Liver (tissue), 9 donors: ENCODE results near the gene CACFD1. TPM values are rescaled to one million over a fixed set of nuclear protein-coding genes. Genes with fewer than 3 reads are reported as not detected.

Experiments used
- DNase-seq: peaks from one replicate; pipeline ENCODE4 v3.0.0-alpha.2; 2017; ENCODE audit warnings: low spot score
- H3K27ac ChIP-seq, 2 donors: one replicate each; pipeline ENCODE4 v1.7.0; 2013; ENCODE audit warnings: inconsistent platforms in 2 of 2, low read length in 2 of 2, control low read depth in 1 of 2, low read depth in 1 of 2, mild to moderate bottlenecking in 1 of 2
- H3K27me3 ChIP-seq, 4 donors: one replicate each; pipeline versions ENCODE4 v1.6.1 to v1.7.0; 2013; ENCODE audit warnings: low read length in 3 of 4, inconsistent platforms in 1 of 4, mild to moderate bottlenecking in 1 of 4, moderate library complexity in 1 of 4; ENCODE audit not compliant: control insufficient read depth in 4 of 4, insufficient read depth in 4 of 4
- H3K36me3 ChIP-seq, 4 donors: one replicate each; pipeline versions ENCODE4 v1.6.1 to v1.7.0; 2013; ENCODE audit warnings: low read length in 3 of 4, mild to moderate bottlenecking in 3 of 4, low read depth in 1 of 4, moderate library complexity in 1 of 4; ENCODE audit not compliant: control insufficient read depth in 4 of 4, insufficient read depth in 3 of 4
- H3K4me1 ChIP-seq, 4 donors: one replicate each; pipeline versions ENCODE4 v1.6.1 to v1.7.0; 2013; ENCODE audit warnings: low read length in 3 of 4, mild to moderate bottlenecking in 3 of 4, moderate library complexity in 1 of 4; ENCODE audit not compliant: control insufficient read depth in 4 of 4, insufficient read depth in 4 of 4
- H3K4me3 ChIP-seq, 3 donors: one replicate each; pipeline versions ENCODE4 v1.6.1 to v1.7.0; 2013; ENCODE audit warnings: low read length in 3 of 3, control low read depth in 1 of 3, low read depth in 1 of 3, mild to moderate bottlenecking in 1 of 3
- H3K9ac ChIP-seq, 2 donors: one replicate each; pipeline ENCODE4 v1.7.0; 2013; ENCODE audit warnings: low read length in 2 of 2, mild to moderate bottlenecking in 2 of 2, moderate library complexity in 2 of 2, control low read depth in 1 of 2, low read depth in 1 of 2
- H3K9me3 ChIP-seq, 4 donors: one replicate each; pipeline versions ENCODE4 v1.6.1 to v1.7.0; 2013; ENCODE audit warnings: low read length in 3 of 4; ENCODE audit not compliant: control insufficient read depth in 4 of 4
- EGR1 ChIP-seq, 2 donors: IDR thresholded peaks; 2 replicates each; pipeline ENCODE4 v1.6.1; 2016 to 2018; ENCODE audit warnings: antibody characterized with exemption in 2 of 2, low read depth in 2 of 2
- FOXA1 ChIP-seq: IDR thresholded peaks from 2 replicates; pipeline ENCODE4 v1.6.1; 2016; ENCODE audit warnings: antibody characterized with exemption
- FOXA2 ChIP-seq: IDR thresholded peaks from 2 replicates; pipeline ENCODE4 v1.6.1; 2016; ENCODE audit warnings: antibody characterized with exemption
- GABPA ChIP-seq, 2 donors: IDR thresholded peaks in 1 of 2; conservative IDR thresholded peaks in 1 of 2; 2 replicates each; pipeline ENCODE4 v1.6.1; 2016; ENCODE audit warnings: antibody characterized with exemption in 2 of 2, mild to moderate bottlenecking in 1 of 2, moderate library complexity in 1 of 2
- HNF4A ChIP-seq, 2 donors: conservative IDR thresholded peaks; 2 replicates each; pipeline ENCODE4 v1.6.1; 2016; ENCODE audit warnings: antibody characterized with exemption in 2 of 2, mild to moderate bottlenecking in 2 of 2
- HNF4G ChIP-seq: IDR thresholded peaks from 2 replicates; pipeline ENCODE4 v1.6.1; 2016; ENCODE audit warnings: antibody characterized with exemption
- JUND ChIP-seq, 2 donors: IDR thresholded peaks; 2 replicates each; pipeline ENCODE4 v1.6.1; 2016; ENCODE audit warnings: antibody characterized with exemption in 2 of 2
- NR2F2 ChIP-seq: IDR thresholded peaks from 2 replicates; pipeline ENCODE4 v1.6.1; 2016; ENCODE audit warnings: antibody characterized with exemption
- RAD21 ChIP-seq, 2 donors: IDR thresholded peaks; 2 replicates each; pipeline ENCODE4 v1.6.1; 2016; ENCODE audit warnings: antibody characterized with exemption in 2 of 2, mild to moderate bottlenecking in 2 of 2
- RXRA ChIP-seq, 2 donors: IDR thresholded peaks; 2 replicates each; pipeline ENCODE4 v1.6.1; 2017 to 2018; ENCODE audit warnings: antibody characterized with exemption in 2 of 2, mild to moderate bottlenecking in 1 of 2
- SP1 ChIP-seq: IDR thresholded peaks from 2 replicates; pipeline ENCODE4 v1.6.1; 2018; ENCODE audit warnings: antibody characterized with exemption, mild to moderate bottlenecking
- TAF1 ChIP-seq: conservative IDR thresholded peaks from 2 replicates; pipeline ENCODE4 v1.6.1; 2016; ENCODE audit warnings: antibody characterized with exemption, mild to moderate bottlenecking
- YY1 ChIP-seq: IDR thresholded peaks from 2 replicates; pipeline ENCODE4 v1.6.1; 2016; ENCODE audit warnings: antibody characterized with exemption, mild to moderate bottlenecking
- WGBS: extraction: QIAGEN DNeasy Blood & Tissue Kit; methylation state at CpG from one replicate; pipeline ENCODE4 v1.1.7; 2013; 5-methylcytosine and 5-hydroxymethylcytosine counted together
- polyA plus RNA-seq, 2 donors: library from polyadenylated mRNA; stranded (reverse) in 1 of 2; unstranded in 1 of 2; fragments of 200-250 nt in 1 of 2; fragments of >200 nt in 1 of 2; fragmentation: Nextera tagmentation in 1 of 2; extraction: Ambion mirVana in 1 of 2; gene quantifications; one replicate each; pipeline versions ENCODE4 v1.2.1 to v1.2.3, GENCODE V29; 2013 to 2015
- total RNA-seq, 2 donors: library from RNA; depleted of rRNA; stranded (reverse); fragments of >200 nt; gene quantifications; one replicate each; pipeline ENCODE4 v1.2.3, GENCODE V29; 2014
- TF ChIP-seq, protein P1 (sequence below): IDR thresholded peaks from 2 replicates; pipeline ENCODE4 v1.6.1; 2016; ENCODE audit warnings: antibody characterized with exemption, mild to moderate bottlenecking
- TF ChIP-seq, protein P2 (sequence below): fragments of 150-350 bp; IDR thresholded peaks from 2 replicates; pipeline ENCODE4 v1.5.1; 2017; ENCODE audit warnings: improper control_type of control experiment, low read depth, low read length; ENCODE audit not compliant: missing input control
- TF ChIP-seq, protein P3 (sequence below): IDR thresholded peaks from 2 replicates; pipeline ENCODE4 v1.6.1; 2016; ENCODE audit warnings: antibody characterized with exemption
- TF ChIP-seq, protein P4 (sequence below): IDR thresholded peaks from 2 replicates; pipeline ENCODE4 v1.6.1; 2016; ENCODE audit warnings: antibody characterized with exemption
- TF ChIP-seq, protein P5 (sequence below): IDR thresholded peaks from 2 replicates; pipeline ENCODE4 v1.6.1; 2016; ENCODE audit warnings: antibody characterized with exemption
- donor health status: healthy.
- donor health status: healthy.
- donor health status: healthy.
- donor health status: healthy.
- donor health status: healthy.

The CACFD1 gene
- total and polyA plus RNA-seq, 4 donors = 10.1 to 34.5 (median 26.4) TPM

DNA sequence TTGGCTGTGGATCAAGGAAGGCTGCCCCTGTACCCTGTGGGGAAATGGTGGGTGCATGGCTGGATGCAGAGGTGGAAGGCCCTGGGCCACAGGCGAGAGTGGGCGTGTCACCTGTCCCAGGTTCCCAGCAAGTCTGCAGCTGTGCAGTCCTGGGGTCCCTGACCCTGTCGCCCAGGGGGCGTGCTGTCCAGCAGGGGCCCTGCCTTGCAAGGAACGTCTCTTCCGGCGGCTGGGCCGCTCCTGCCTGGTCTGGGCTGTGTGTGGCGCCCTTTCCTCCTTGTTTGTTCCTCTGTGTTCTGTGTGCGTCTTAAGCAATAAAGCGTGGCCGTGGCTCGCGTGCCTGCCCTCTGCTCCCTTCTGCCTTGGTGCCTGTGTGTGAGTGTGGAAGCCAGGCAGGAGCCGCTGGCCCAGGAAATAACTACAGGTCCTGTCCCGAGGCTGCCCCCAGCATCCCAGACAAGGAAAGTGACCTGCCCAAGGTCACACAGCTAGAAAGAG, 10.7 kb downstream of the CACFD1 start:
- 76% methylated on average over 16 of the region's 16 CpGs for WGBS
- Histone ChIP-seq H3K27ac (no peak overlapping the region), H3K9me3 (no peaks in the 10 kb centered on the region)

DNA sequence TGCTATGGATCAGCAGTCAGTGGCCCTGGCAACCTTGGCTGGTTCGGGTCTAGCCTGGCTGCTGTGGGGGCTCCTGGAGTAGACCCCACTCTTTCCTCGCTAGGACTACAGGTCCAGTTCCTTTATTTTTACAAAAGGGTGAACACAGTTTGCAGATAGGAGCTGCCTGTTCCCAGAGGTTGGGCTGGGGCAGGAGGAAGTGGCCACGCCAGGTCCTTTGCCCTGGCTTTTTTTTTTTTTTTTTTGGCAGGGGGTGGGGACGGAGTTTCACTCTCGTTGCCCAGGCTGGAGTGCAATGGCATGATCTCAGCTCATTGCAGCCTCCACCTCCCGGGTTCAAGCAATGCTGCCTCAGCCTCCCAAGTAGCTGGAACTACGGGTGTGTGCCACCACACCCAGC, 11.2 kb downstream of the CACFD1 start:
- H3K9ac ChIP-seq = no peak overlapping the region
- H3K4me1 ChIP-seq = peaks cover 0 to 17% (median 8%) of the 10 kb centered on the region in 4 donors
- 62% methylated on average over 7 of the region's 7 CpGs for WGBS
- H3K36me3 ChIP-seq = peaks cover 0 to 8% (median 7%) of the 10 kb centered on the region in 4 donors
- no peaks in the 10 kb centered on the region for H3K27me3 ChIP-seq
- H3K9me3 ChIP-seq = no peaks in the 10 kb centered on the region
- no peak overlapping the region for H3K4me3 ChIP-seq
- no peak overlapping the region for H3K27ac ChIP-seq
- DNase-seq = no peak
- TF ChIP-seq EGR1 (IDR thresholded peaks at IDR 0.05; ENCODE audit: low read depth in 2 of 2) = no peak
- TF ChIP-seq HNF4A (conservative IDR thresholded peaks at IDR 0.05) = no peak
- TF ChIP-seq FOXA1 = no peak
- TF ChIP-seq JUND (IDR thresholded peaks at IDR 0.05) = no peak
- TF ChIP-seq YY1 = no peak
- TF ChIP-seq, protein P1, sequence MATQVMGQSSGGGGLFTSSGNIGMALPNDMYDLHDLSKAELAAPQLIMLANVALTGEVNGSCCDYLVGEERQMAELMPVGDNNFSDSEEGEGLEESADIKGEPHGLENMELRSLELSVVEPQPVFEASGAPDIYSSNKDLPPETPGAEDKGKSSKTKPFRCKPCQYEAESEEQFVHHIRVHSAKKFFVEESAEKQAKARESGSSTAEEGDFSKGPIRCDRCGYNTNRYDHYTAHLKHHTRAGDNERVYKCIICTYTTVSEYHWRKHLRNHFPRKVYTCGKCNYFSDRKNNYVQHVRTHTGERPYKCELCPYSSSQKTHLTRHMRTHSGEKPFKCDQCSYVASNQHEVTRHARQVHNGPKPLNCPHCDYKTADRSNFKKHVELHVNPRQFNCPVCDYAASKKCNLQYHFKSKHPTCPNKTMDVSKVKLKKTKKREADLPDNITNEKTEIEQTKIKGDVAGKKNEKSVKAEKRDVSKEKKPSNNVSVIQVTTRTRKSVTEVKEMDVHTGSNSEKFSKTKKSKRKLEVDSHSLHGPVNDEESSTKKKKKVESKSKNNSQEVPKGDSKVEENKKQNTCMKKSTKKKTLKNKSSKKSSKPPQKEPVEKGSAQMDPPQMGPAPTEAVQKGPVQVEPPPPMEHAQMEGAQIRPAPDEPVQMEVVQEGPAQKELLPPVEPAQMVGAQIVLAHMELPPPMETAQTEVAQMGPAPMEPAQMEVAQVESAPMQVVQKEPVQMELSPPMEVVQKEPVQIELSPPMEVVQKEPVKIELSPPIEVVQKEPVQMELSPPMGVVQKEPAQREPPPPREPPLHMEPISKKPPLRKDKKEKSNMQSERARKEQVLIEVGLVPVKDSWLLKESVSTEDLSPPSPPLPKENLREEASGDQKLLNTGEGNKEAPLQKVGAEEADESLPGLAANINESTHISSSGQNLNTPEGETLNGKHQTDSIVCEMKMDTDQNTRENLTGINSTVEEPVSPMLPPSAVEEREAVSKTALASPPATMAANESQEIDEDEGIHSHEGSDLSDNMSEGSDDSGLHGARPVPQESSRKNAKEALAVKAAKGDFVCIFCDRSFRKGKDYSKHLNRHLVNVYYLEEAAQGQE = no peak
- no peak for TF ChIP-seq HNF4G
- no peak for TF ChIP-seq RXRA (IDR thresholded peaks at IDR 0.05)
- TF ChIP-seq, protein P2, sequence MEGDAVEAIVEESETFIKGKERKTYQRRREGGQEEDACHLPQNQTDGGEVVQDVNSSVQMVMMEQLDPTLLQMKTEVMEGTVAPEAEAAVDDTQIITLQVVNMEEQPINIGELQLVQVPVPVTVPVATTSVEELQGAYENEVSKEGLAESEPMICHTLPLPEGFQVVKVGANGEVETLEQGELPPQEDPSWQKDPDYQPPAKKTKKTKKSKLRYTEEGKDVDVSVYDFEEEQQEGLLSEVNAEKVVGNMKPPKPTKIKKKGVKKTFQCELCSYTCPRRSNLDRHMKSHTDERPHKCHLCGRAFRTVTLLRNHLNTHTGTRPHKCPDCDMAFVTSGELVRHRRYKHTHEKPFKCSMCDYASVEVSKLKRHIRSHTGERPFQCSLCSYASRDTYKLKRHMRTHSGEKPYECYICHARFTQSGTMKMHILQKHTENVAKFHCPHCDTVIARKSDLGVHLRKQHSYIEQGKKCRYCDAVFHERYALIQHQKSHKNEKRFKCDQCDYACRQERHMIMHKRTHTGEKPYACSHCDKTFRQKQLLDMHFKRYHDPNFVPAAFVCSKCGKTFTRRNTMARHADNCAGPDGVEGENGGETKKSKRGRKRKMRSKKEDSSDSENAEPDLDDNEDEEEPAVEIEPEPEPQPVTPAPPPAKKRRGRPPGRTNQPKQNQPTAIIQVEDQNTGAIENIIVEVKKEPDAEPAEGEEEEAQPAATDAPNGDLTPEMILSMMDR = no peak
- no peak for TF ChIP-seq TAF1
- TF ChIP-seq, protein P3, sequence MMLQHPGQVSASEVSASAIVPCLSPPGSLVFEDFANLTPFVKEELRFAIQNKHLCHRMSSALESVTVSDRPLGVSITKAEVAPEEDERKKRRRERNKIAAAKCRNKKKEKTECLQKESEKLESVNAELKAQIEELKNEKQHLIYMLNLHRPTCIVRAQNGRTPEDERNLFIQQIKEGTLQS = no peak
- TF ChIP-seq, protein P4, sequence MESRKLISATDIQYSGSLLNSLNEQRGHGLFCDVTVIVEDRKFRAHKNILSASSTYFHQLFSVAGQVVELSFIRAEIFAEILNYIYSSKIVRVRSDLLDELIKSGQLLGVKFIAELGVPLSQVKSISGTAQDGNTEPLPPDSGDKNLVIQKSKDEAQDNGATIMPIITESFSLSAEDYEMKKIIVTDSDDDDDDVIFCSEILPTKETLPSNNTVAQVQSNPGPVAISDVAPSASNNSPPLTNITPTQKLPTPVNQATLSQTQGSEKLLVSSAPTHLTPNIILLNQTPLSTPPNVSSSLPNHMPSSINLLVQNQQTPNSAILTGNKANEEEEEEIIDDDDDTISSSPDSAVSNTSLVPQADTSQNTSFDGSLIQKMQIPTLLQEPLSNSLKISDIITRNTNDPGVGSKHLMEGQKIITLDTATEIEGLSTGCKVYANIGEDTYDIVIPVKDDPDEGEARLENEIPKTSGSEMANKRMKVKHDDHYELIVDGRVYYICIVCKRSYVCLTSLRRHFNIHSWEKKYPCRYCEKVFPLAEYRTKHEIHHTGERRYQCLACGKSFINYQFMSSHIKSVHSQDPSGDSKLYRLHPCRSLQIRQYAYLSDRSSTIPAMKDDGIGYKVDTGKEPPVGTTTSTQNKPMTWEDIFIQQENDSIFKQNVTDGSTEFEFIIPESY = no peak
- no peak for TF ChIP-seq NR2F2
- no peak for TF ChIP-seq FOXA2

More for the DNA sequence above, 10.7 kb downstream of the CACFD1 start:
- Histone ChIP-seq H3K4me1 (peaks cover 0 to 17% (median 8%) of the 10 kb centered on the region in 4 donors), H3K27me3 (no peaks in the 10 kb centered on the region), H3K9ac (no peak overlapping the region), H3K4me3 (no peak overlapping the region), H3K36me3 (peaks cover 0 to 10% (median 8%) of the 10 kb centered on the region in 4 donors)
- TF ChIP-seq YY1 (no peak), HNF4A (conservative IDR thresholded peaks at IDR 0.05) (no peak), GABPA (IDR thresholded peaks at IDR 0.05 in 1 of 2, conservative IDR thresholded peaks at IDR 0.05 in 1 of 2) (no peak), NR2F2 (no peak), SP1 (no peak), HNF4G (no peak), JUND (IDR thresholded peaks at IDR 0.05) (no peak), EGR1 (IDR thresholded peaks at IDR 0.05; ENCODE audit: low read depth in 2 of 2) (no peak), TAF1 (no peak), RXRA (IDR thresholded peaks at IDR 0.05) (no peak), FOXA2 (no peak), FOXA1 (no peak), RAD21 (IDR thresholded peaks at IDR 0.05) (no peak)
- TF ChIP-seq, protein P3 = no peak
- TF ChIP-seq, protein P1 = no peak
- TF ChIP-seq, protein P5, sequence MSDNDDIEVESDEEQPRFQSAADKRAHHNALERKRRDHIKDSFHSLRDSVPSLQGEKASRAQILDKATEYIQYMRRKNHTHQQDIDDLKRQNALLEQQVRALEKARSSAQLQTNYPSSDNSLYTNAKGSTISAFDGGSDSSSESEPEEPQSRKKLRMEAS = no peak
- no peak for DNase-seq
